ENCODE data around the gene FASTK.

- no peak for TF ChIP-seq FOXA1 (IDR thresholded peaks at IDR 0.05)
- no peak for TF ChIP-seq SUZ12 (IDR thresholded peaks at IDR 0.05)
- no peak for TF ChIP-seq ELF4 (IDR thresholded peaks at IDR 0.05)
- no peak for TF ChIP-seq TARDBP (IDR thresholded peaks at IDR 0.05)
- no peak for TF ChIP-seq ZNF384 (IDR thresholded peaks at IDR 0.05)
- no peak for TF ChIP-seq L3MBTL2 (conservative IDR thresholded peaks at IDR 0.05)
- TF ChIP-seq BHLHE40 (IDR thresholded peaks at IDR 0.05; ENCODE audit: borderline replicate concordance): no peak
- no peak for TF ChIP-seq FOXK2 (IDR thresholded peaks at IDR 0.05)
- TF ChIP-seq FOXM1 (IDR thresholded peaks at IDR 0.05; ENCODE audit: borderline replicate concordance): no peak
- TF ChIP-seq ARNT (IDR thresholded peaks at IDR 0.05): no peak
- TF ChIP-seq SP1 (IDR thresholded peaks at IDR 0.05): no peak
Observed at GRCh38 chr7:151077705-151078232, 2.8 kb downstream of the FASTK start.

All from HEK293T (cell line).